GM12878 (cell line): ENCODE measurements around the gene TTC39B. TPM values are rescaled to one million over a fixed set of nuclear protein-coding genes. Genes with fewer than 3 reads are reported as not detected.

ENCODE experiments used
- ATAC-seq: fragments of 200-7000 bp; cut with Tn5 transposase; 3 replicates; pipeline ENCODE4 v1.9.1; 2020; ENCODE audit warnings: mild to moderate bottlenecking, moderate library complexity
- BruUV-seq: library from RNA; stranded (reverse); fragments of 400-500 nt; replicated peaks from 2 replicates; lab custom pipeline; 2021; lab: Mats Ljungman, UMichigan
- CTCF ChIA-PET: fragments of 300-600 bp; sonication (Branson Sonifier 250); formaldehyde crosslinking; extraction: SDS; loops from one replicate; lab custom pipeline; 2021; ENCODE audit warnings: inconsistent platforms; lab: Yijun Ruan, JAX
- POLR2A ChIA-PET: fragments of 350-600 bp; formaldehyde crosslinking; extraction: SDS; loops from one replicate; lab custom pipeline; 2021; ENCODE audit warnings: inconsistent platforms; lab: Charles Lee
- RAD21 ChIA-PET: fragments of 300-600 bp; sonication (Branson Sonifier 250); formaldehyde crosslinking; loops from one replicate; lab custom pipeline; 2023; ENCODE audit warnings: antibody characterized with exemption; ENCODE audit not compliant: unreplicated experiment; lab: Charles Lee
- SMC1A ChIA-PET: fragments of 300-600 bp; sonication (Branson Sonifier 250); formaldehyde crosslinking; loops from one replicate; lab custom pipeline; 2023; ENCODE audit not compliant: unreplicated experiment, uncharacterized antibody; lab: Charles Lee
- DNase-seq: peaks from one replicate; pipeline ENCODE4 v3.0.0-alpha.2; 2011; ENCODE audit warnings: low read depth, low spot score
- FAIRE-seq: peaks from 3 replicates; lab custom pipeline; 2011; peaks lifted over from hg19 to GRCh38; lab: Jason Lieb, UNC
- H2AFZ ChIP-seq: 2 replicates; pipeline ENCODE4 v1.6.0; 2011; ENCODE audit warnings: low read depth, low read length, control low read depth; ENCODE audit not compliant: control insufficient read depth
- H3K27ac ChIP-seq: 2 replicates; pipeline ENCODE4 v1.5.1; 2011; ENCODE audit warnings: control low read depth; ENCODE audit not compliant: control insufficient read depth, insufficient read depth
- H3K27me3 ChIP-seq, 2 experiments: replicated peaks in 1 of 2; 2 replicates each; pipeline versions ENCODE4 v1.6.0 to v1.6.1; 2011; ENCODE audit warnings: low read length in 1 of 2; ENCODE audit not compliant: control insufficient read depth in 2 of 2, insufficient read depth in 2 of 2
- H3K36me3 ChIP-seq, 2 experiments: 2 replicates each; pipeline ENCODE4 v1.5.1; 2011; ENCODE audit warnings: low read length in 1 of 2; ENCODE audit not compliant: control insufficient read depth in 2 of 2, insufficient read depth in 2 of 2
- H3K4me1 ChIP-seq: 2 replicates; pipeline ENCODE4 v1.6.1; 2011; ENCODE audit warnings: mild to moderate bottlenecking, low read length, moderate library complexity, mixed read lengths; ENCODE audit not compliant: control insufficient read depth, insufficient read depth
- H3K4me2 ChIP-seq: 2 replicates; pipeline ENCODE4 v1.6.0; 2011; ENCODE audit warnings: control low read depth; ENCODE audit not compliant: control insufficient read depth, insufficient read depth
- H3K4me3 ChIP-seq: fragments of 200-600 bp; sonication (generic); 2 replicates; pipeline ENCODE4 v1.5.1; 2016
- H3K79me2 ChIP-seq: 2 replicates; pipeline ENCODE4 v1.6.0; 2011; ENCODE audit warnings: low read length; ENCODE audit not compliant: control insufficient read depth, insufficient read depth
- H3K9ac ChIP-seq: 2 replicates; pipeline ENCODE4 v1.8.0; 2011; ENCODE audit warnings: low read length, control low read depth, mixed read lengths; ENCODE audit not compliant: control insufficient read depth, insufficient read depth
- H3K9me3 ChIP-seq: replicated peaks from 3 replicates; pipeline ENCODE4 v1.5.1; 2011; ENCODE audit warnings: mild to moderate bottlenecking, low read length; ENCODE audit not compliant: control insufficient read depth, insufficient read depth
- H4K20me1 ChIP-seq: 2 replicates; pipeline ENCODE4 v1.6.0; 2011; ENCODE audit not compliant: control insufficient read depth, insufficient read depth
- CBFB ChIP-seq: IDR thresholded peaks from 2 replicates; pipeline ENCODE4 v1.6.1; 2016; ENCODE audit warnings: antibody characterized with exemption, low read depth
- MEF2B ChIP-seq: fragments of 450-650 bp; IDR thresholded peaks from 2 replicates; pipeline ENCODE4 v1.6.1; 2018; ENCODE audit warnings: mild to moderate bottlenecking, moderate library complexity; ENCODE audit not compliant: partially characterized antibody, poor library complexity, severe bottlenecking
- NFYA ChIP-seq: IDR thresholded peaks from 2 replicates; pipeline ENCODE4 v1.6.1; 2011; ENCODE audit warnings: low read depth, mild to moderate bottlenecking, low read length, improper control_type of control experiment, borderline replicate concordance
- PML ChIP-seq: IDR thresholded peaks from 2 replicates; pipeline ENCODE4 v1.6.1; 2012; ENCODE audit warnings: low read length, inconsistent platforms
- SIX5 ChIP-seq: IDR thresholded peaks from 2 replicates; pipeline ENCODE4 v1.6.1; 2011; ENCODE audit warnings: mild to moderate bottlenecking, low read depth, low read length, moderate library complexity; ENCODE audit not compliant: severe bottlenecking
- SKIL ChIP-seq: fragments of 450-650 bp; IDR thresholded peaks from 2 replicates; pipeline ENCODE4 v1.6.1; 2017; ENCODE audit warnings: mild to moderate bottlenecking, low read depth, inconsistent platforms; ENCODE audit not compliant: poor library complexity, severe bottlenecking
- STAT1 ChIP-seq: fragments of 450-650 bp; conservative IDR thresholded peaks from 2 replicates; pipeline ENCODE4 v1.6.1; 2014; ENCODE audit warnings: antibody characterized with exemption, mild to moderate bottlenecking
- ZSCAN29 ChIP-seq: fragments of 450-650 bp; IDR thresholded peaks from 2 replicates; pipeline ENCODE4 v1.6.1; 2017; ENCODE audit warnings: mild to moderate bottlenecking, moderate library complexity
- WGBS: methylation state at CpG from one replicate; pipeline ENCODE4 v1.1.6; 2016; ENCODE audit warnings: low lambda C conversion rate; ENCODE audit not compliant: insufficient replicate concordance, insufficient coverage; ENCODE audit errors: missing lambda C conversion rate; 5-methylcytosine and 5-hydroxymethylcytosine counted together
- in situ Hi-C: fragments of 300-500 bp; cut with MboI; formaldehyde crosslinking; loops from 9 replicates; pipeline ENCODE4 v1.14.3; 2018; ENCODE audit warnings: mixed read lengths
- intact Hi-C: fragments of 100-400 bp; cut with micrococcal nuclease; formaldehyde crosslinking; loops from one replicate; pipeline ENCODE4 v1.14.2; 2022; ENCODE audit not compliant: unreplicated experiment
- polyA plus RNA-seq, 11 experiments: library from polyadenylated mRNA; depleted of rRNA in 4 of 11; unstranded in 6 of 11; stranded (reverse) in 5 of 11; fragments of >200 nt; fragmentation: Nextera tagmentation in 4 of 11; fragmentation: Illumina TruSeq in 1 of 11; extraction: Ambion mirVana in 4 of 11; extraction: Trizol in 1 of 11; gene quantifications; 1 replicate in 1 of 11; 2 replicates in 10 of 11; pipeline versions ENCODE4 v1.2.1 to v1.2.3, GENCODE V29; 2011 to 2016; ENCODE audit warnings: inconsistent platforms in 2 of 11, missing spikeins in 2 of 11, low read depth in 1 of 11
- total RNA-seq, 4 experiments: library from RNA; depleted of rRNA in 3 of 4; stranded (reverse); fragments of >200 nt in 3 of 4; fragmentation: Illumina TruSeq in 1 of 4; extraction: Trizol in 1 of 4; gene quantifications; 2 replicates each; pipeline versions ENCODE4 v1.2.1 to v1.2.3, GENCODE V29; 2013 to 2021
- TF ChIP-seq, protein P1 (sequence below), 3 experiments: IDR thresholded peaks in 2 of 3; conservative IDR thresholded peaks in 1 of 3; 2 replicates each; pipeline ENCODE4 v1.5.1; 2011; ENCODE audit warnings: low read depth in 3 of 3, low read length in 3 of 3, mild to moderate bottlenecking in 3 of 3, control low read depth in 2 of 3, moderate library complexity in 2 of 3, inconsistent platforms in 1 of 3, mixed read lengths in 1 of 3; ENCODE audit not compliant: control insufficient read depth in 2 of 3, insufficient read depth in 1 of 3; ENCODE audit errors: extremely low read depth in 1 of 3
- TF ChIP-seq, protein P2 (sequence below): IDR thresholded peaks from 2 replicates; pipeline ENCODE4 v1.6.1; 2012; ENCODE audit warnings: improper control_type of control experiment, low read depth, low read length; ENCODE audit not compliant: insufficient replicate concordance
- TF ChIP-seq, protein P3 (sequence below): fragments of 450-650 bp; formaldehyde crosslinking; IDR thresholded peaks from 2 replicates; pipeline ENCODE4 v1.5.0; 2022; ENCODE audit warnings: mild to moderate bottlenecking, missing genetic modification characterization

TTC39B gene
- total and polyA plus RNA-seq, 10 of the 15 experiments (the other 5 are each of a cell fraction or from before 2014, with no cell fraction given) = 0.68 to 2.5 (median 1.5) TPM

GRCh38 chr9:15144622-15145061, 162.4 kb downstream of the TTC39B start:
- Histone ChIP-seq H4K20me1 (no peaks in the 10 kb centered on the region), H3K4me1 (no peaks in the 10 kb centered on the region), H3K9ac (no peak overlapping the region), H3K4me2 (no peak overlapping the region), H3K36me3 (no peaks in the 10 kb centered on the region), H3K27me3 (no peaks in the 10 kb centered on the region), H3K27ac (no peak overlapping the region), H3K79me2 (no peaks in the 10 kb centered on the region), H2AFZ (no peak overlapping the region), H3K4me3 (no peak overlapping the region), H3K9me3 (no peaks in the 10 kb centered on the region)
- no peak for FAIRE-seq
- WGBS = 15% methylated on average over 4 of the region's 4 CpGs
- SMC1A ChIA-PET = no interaction called here
- no peak for DNase-seq
- RAD21 ChIA-PET = no interaction called here
- intact Hi-C loops = no loop called here
- CTCF ChIA-PET = no interaction called here
- in situ Hi-C loops = loop anchor here (25.0 kb wide), 1 partner anchor 682 kb away; no protein-coding TSS in a partner anchor
- POLR2A ChIA-PET = no interaction called here
- no peak for ATAC-seq
- no TSS peak for BruUV-seq
- TF ChIP-seq MEF2B (no peak), STAT1 (no peak), SKIL (no peak), ZSCAN29 (no peak), PML (no peak), NFYA (no peak), SIX5 (no peak), CBFB (no peak)
- TF ChIP-seq, protein P1, sequence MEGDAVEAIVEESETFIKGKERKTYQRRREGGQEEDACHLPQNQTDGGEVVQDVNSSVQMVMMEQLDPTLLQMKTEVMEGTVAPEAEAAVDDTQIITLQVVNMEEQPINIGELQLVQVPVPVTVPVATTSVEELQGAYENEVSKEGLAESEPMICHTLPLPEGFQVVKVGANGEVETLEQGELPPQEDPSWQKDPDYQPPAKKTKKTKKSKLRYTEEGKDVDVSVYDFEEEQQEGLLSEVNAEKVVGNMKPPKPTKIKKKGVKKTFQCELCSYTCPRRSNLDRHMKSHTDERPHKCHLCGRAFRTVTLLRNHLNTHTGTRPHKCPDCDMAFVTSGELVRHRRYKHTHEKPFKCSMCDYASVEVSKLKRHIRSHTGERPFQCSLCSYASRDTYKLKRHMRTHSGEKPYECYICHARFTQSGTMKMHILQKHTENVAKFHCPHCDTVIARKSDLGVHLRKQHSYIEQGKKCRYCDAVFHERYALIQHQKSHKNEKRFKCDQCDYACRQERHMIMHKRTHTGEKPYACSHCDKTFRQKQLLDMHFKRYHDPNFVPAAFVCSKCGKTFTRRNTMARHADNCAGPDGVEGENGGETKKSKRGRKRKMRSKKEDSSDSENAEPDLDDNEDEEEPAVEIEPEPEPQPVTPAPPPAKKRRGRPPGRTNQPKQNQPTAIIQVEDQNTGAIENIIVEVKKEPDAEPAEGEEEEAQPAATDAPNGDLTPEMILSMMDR (IDR thresholded peaks at IDR 0.05 in 2 of 3, conservative IDR thresholded peaks at IDR 0.05 in 1 of 3; ENCODE audit: control insufficient read depth in 2 of 3, extremely low read depth in 1 of 3, insufficient read depth in 1 of 3, low read depth in 3 of 3, low read length in 3 of 3) = no peak
- TF ChIP-seq, protein P2, sequence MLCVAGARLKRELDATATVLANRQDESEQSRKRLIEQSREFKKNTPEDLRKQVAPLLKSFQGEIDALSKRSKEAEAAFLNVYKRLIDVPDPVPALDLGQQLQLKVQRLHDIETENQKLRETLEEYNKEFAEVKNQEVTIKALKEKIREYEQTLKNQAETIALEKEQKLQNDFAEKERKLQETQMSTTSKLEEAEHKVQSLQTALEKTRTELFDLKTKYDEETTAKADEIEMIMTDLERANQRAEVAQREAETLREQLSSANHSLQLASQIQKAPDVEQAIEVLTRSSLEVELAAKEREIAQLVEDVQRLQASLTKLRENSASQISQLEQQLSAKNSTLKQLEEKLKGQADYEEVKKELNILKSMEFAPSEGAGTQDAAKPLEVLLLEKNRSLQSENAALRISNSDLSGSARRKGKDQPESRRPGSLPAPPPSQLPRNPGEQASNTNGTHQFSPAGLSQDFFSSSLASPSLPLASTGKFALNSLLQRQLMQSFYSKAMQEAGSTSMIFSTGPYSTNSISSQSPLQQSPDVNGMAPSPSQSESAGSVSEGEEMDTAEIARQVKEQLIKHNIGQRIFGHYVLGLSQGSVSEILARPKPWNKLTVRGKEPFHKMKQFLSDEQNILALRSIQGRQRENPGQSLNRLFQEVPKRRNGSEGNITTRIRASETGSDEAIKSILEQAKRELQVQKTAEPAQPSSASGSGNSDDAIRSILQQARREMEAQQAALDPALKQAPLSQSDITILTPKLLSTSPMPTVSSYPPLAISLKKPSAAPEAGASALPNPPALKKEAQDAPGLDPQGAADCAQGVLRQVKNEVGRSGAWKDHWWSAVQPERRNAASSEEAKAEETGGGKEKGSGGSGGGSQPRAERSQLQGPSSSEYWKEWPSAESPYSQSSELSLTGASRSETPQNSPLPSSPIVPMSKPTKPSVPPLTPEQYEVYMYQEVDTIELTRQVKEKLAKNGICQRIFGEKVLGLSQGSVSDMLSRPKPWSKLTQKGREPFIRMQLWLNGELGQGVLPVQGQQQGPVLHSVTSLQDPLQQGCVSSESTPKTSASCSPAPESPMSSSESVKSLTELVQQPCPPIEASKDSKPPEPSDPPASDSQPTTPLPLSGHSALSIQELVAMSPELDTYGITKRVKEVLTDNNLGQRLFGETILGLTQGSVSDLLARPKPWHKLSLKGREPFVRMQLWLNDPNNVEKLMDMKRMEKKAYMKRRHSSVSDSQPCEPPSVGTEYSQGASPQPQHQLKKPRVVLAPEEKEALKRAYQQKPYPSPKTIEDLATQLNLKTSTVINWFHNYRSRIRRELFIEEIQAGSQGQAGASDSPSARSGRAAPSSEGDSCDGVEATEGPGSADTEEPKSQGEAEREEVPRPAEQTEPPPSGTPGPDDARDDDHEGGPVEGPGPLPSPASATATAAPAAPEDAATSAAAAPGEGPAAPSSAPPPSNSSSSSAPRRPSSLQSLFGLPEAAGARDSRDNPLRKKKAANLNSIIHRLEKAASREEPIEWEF = no peak
- TF ChIP-seq, protein P3, sequence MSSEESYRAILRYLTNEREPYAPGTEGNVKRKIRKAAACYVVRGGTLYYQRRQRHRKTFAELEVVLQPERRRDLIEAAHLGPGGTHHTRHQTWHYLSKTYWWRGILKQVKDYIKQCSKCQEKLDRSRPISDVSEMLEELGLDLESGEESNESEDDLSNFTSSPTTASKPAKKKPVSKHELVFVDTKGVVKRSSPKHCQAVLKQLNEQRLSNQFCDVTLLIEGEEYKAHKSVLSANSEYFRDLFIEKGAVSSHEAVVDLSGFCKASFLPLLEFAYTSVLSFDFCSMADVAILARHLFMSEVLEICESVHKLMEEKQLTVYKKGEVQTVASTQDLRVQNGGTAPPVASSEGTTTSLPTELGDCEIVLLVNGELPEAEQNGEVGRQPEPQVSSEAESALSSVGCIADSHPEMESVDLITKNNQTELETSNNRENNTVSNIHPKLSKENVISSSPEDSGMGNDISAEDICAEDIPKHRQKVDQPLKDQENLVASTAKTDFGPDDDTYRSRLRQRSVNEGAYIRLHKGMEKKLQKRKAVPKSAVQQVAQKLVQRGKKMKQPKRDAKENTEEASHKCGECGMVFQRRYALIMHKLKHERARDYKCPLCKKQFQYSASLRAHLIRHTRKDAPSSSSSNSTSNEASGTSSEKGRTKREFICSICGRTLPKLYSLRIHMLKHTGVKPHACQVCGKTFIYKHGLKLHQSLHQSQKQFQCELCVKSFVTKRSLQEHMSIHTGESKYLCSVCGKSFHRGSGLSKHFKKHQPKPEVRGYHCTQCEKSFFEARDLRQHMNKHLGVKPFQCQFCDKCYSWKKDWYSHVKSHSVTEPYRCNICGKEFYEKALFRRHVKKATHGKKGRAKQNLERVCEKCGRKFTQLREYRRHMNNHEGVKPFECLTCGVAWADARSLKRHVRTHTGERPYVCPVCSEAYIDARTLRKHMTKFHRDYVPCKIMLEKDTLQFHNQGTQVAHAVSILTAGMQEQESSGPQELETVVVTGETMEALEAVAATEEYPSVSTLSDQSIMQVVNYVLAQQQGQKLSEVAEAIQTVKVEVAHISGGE (CRISPR knock-in tag) = no peak
